SK-N-SH (cell line): ENCODE data around the gene AGAP2. TPM values are rescaled to one million over a fixed set of nuclear protein-coding genes. Genes with fewer than 3 reads are reported as not detected.

Experiments used
- CTCF ChIA-PET: fragments of 300-600, 350-600 bp; formaldehyde crosslinking; extraction: SDS; loops from one replicate; lab custom pipeline; 2021; lab: Yijun Ruan, JAX
- POLR2A ChIA-PET: fragments of 350-600 bp; sonication (Branson Sonifier 250); formaldehyde crosslinking; extraction: SDS; loops from one replicate; lab custom pipeline; 2020; ENCODE audit warnings: antibody characterized with exemption, inconsistent platforms; lab: Yijun Ruan, JAX
- DNase-seq: peaks from one replicate; pipeline ENCODE4 v3.0.0; 2012
- H2AFZ ChIP-seq: fragments of 200-600 bp; sonication (generic); 2 replicates; pipeline ENCODE4 v1.8.1; 2016; ENCODE audit warnings: antibody characterized with exemption, mild to moderate bottlenecking, low read depth
- H3F3A ChIP-seq: fragments of 200-600 bp; sonication (generic); replicated peaks from 2 replicates; pipeline ENCODE3; 2016; ENCODE audit warnings: antibody characterized with exemption, mild to moderate bottlenecking; ENCODE audit not compliant: insufficient read depth
- H3K27ac ChIP-seq, 2 experiments: fragments of 200-500 bp in 1 of 2; fragments of 200-600 bp in 1 of 2; sonication (Bioruptor generic) in 1 of 2; sonication (generic), shearing (Covaris generic) in 1 of 2; 2 replicates each; pipeline versions ENCODE4 v1.5.1 to v1.6.1; 2014 to 2016; ENCODE audit warnings: low read depth in 2 of 2, inconsistent platforms in 1 of 2, low read length in 1 of 2, mild to moderate bottlenecking in 1 of 2, mixed read lengths in 1 of 2
- H3K27me3 ChIP-seq: fragments of 200-600 bp; sonication (generic), shearing (Covaris generic); 2 replicates; pipeline ENCODE4 v1.6.1; 2016; ENCODE audit warnings: mixed run types; ENCODE audit not compliant: insufficient read depth
- H3K36me3 ChIP-seq, 2 experiments: fragments of 200-500 bp in 1 of 2; fragments of 200-600 bp in 1 of 2; sonication (Bioruptor generic) in 1 of 2; sonication (generic) in 1 of 2; replicated peaks in 1 of 2; 2 replicates each; pipeline versions ENCODE3 to v1.5.1; 2014 to 2016; ENCODE audit warnings: low read length in 1 of 2, mild to moderate bottlenecking in 1 of 2; ENCODE audit not compliant: insufficient read depth in 2 of 2, control insufficient read depth in 1 of 2
- H3K4me1 ChIP-seq, 2 experiments: fragments of 200-500 bp in 1 of 2; fragments of 200-600 bp in 1 of 2; sonication (Bioruptor generic) in 1 of 2; sonication (generic), shearing (Covaris generic) in 1 of 2; 2 replicates each; pipeline versions ENCODE4 v1.5.1 to v1.6.1; 2014 to 2016; ENCODE audit warnings: low read depth in 1 of 2, low read length in 1 of 2, mixed run types in 1 of 2; ENCODE audit not compliant: insufficient read depth in 2 of 2, control insufficient read depth in 1 of 2
- H3K4me2 ChIP-seq: fragments of 200-600 bp; sonication (generic), shearing (Covaris generic); 2 replicates; pipeline ENCODE4 v1.6.1; 2017; ENCODE audit warnings: mixed run types
- H3K4me3 ChIP-seq, 2 experiments: fragments of 200-500 bp in 1 of 2; fragments of 200-600 bp in 1 of 2; sonication (Bioruptor generic) in 1 of 2; sonication (generic), shearing (Covaris generic) in 1 of 2; 2 replicates each; pipeline versions ENCODE4 v1.5.1 to v1.8.1; 2014 to 2016; ENCODE audit warnings: low read depth in 2 of 2, inconsistent platforms in 1 of 2, low read length in 1 of 2, mild to moderate bottlenecking in 1 of 2, mixed read lengths in 1 of 2, moderate library complexity in 1 of 2
- H3K79me2 ChIP-seq: fragments of 200-600 bp; sonication (generic); 2 replicates; pipeline ENCODE4 v1.8.1; 2017; ENCODE audit warnings: mild to moderate bottlenecking; ENCODE audit not compliant: insufficient read depth
- H3K9ac ChIP-seq: fragments of 200-600 bp; sonication (generic); 2 replicates; pipeline ENCODE4 v1.6.1; 2017; ENCODE audit warnings: mixed run types
- H3K9me2 ChIP-seq: fragments of 200-600 bp; sonication (generic); 2 replicates; pipeline ENCODE4 v1.6.1; 2017; ENCODE audit warnings: mixed run types
- H3K9me3 ChIP-seq: fragments of 200-600 bp; sonication (generic); 2 replicates; pipeline ENCODE4 v1.6.1; 2017; ENCODE audit warnings: mixed run types, mild to moderate bottlenecking, moderate library complexity
- H4K20me1 ChIP-seq: fragments of 200-600 bp; sonication (generic); 2 replicates; pipeline ENCODE4 v1.6.1; 2017; ENCODE audit warnings: mild to moderate bottlenecking, mixed run types; ENCODE audit not compliant: insufficient read depth
- CTCF ChIP-seq: fragments of 200-600 bp; sonication (generic); IDR thresholded peaks from 2 replicates; pipeline ENCODE4 v1.6.1; 2017; ENCODE audit warnings: antibody characterized with exemption, mild to moderate bottlenecking, moderate library complexity
- EZH2phosphoT487 ChIP-seq: fragments of 200-600 bp; sonication (generic); IDR thresholded peaks from 2 replicates; pipeline ENCODE4 v1.6.1; 2017; ENCODE audit warnings: low read depth, mixed run types, mild to moderate bottlenecking, antibody characterized with exemption, moderate library complexity, borderline replicate concordance
- MAX ChIP-seq: IDR thresholded peaks from 2 replicates; pipeline ENCODE4 v1.4.0; 2012; ENCODE audit warnings: low read depth
- RAD21 ChIP-seq: IDR thresholded peaks from 2 replicates; pipeline ENCODE4 v1.6.1; 2012; ENCODE audit warnings: mild to moderate bottlenecking, low read length
- REST ChIP-seq: IDR thresholded peaks from 2 replicates; pipeline ENCODE4 v1.6.1; 2012; ENCODE audit warnings: mild to moderate bottlenecking, low read depth, low read length, moderate library complexity
- WGBS: methylation state at CpG from one replicate; pipeline ENCODE4 v1.1.6; 2017; ENCODE audit warnings: low lambda C conversion rate; 5-methylcytosine and 5-hydroxymethylcytosine counted together
- polyA plus RNA-seq, 3 experiments: library from polyadenylated mRNA; depleted of rRNA; stranded (reverse); fragments of >200 nt; gene quantifications; 2 replicates each; pipeline ENCODE4 v1.2.3, GENCODE V29; 2012

AGAP2 gene
- polyA plus RNA-seq, 1 of the 3 experiments (the other 2 are of a cell fraction) = 5.2 TPM

GRCh38 chr12:57726884-57727757 is 11.4 kb downstream of the AGAP2 start:
- Histone ChIP-seq H4K20me1 (no peaks in the 10 kb centered on the region), H3K27ac (peak overlapping the region in 1 of 2 experiments; percentile 82; a peak in 1 of 4 replicates), H3K4me3 (peak overlapping the region; percentile 76 to 79), H3K27me3 (no peaks in the 10 kb centered on the region), H2AFZ (peak overlapping the region; percentile 89; the same call in 1 of the 2 replicates), H3K36me3 (peaks cover 3 to 13% of the 10 kb centered on the region in 2 experiments), H3F3A (peaks cover 18% of the 10 kb centered on the region), H3K9ac (peak overlapping the region; percentile 82; the same call in 1 of the 2 replicates), H3K9me3 (no peaks in the 10 kb centered on the region), H3K4me2 (peak overlapping the region; percentile 85), H3K79me2 (no peaks in the 10 kb centered on the region), H3K9me2 (no peaks in the 10 kb centered on the region), H3K4me1 (peaks cover 0 to 8% of the 10 kb centered on the region in 2 experiments; a peak in 1 of 4 replicates)
- ChIA-PET POLR2A (interaction anchor here (1.5 to 3.6 kb wide), 3 partner anchors 9 to 25 kb away, joined by 7 to 21 read pairs (median 18); partner anchors contain the start of genes CDK4 and TSPAN31), CTCF (interaction anchor here (1.2 to 9.4 kb wide), 16 partner anchors 9 to 144 kb away, joined by 3 to 133 read pairs (median 6); partner anchors contain the start of genes AGAP2, B4GALNT1, CDK4 and OS9)
- TF ChIP-seq CTCF (0 out of 2 replicates have a peak, but pooled peaks have one; percentile 18), REST (peak; percentile 86), MAX (0 out of 2 replicates have a peak, but pooled peaks have one; percentile 0), EZH2phosphoT487 (no peak), RAD21 (no peak)
- DNase-seq = no peak
- 77% methylated on average over 59 of the region's 76 CpGs for WGBS
